GM18858 (cell line): ENCODE measurements around the gene MAP7.

Experiments used
- ATAC-seq: cut with Tn5 transposase; IDR thresholded peaks from one replicate; pipeline ENCODE4 v1.9.1; 2021; ENCODE audit not compliant: unreplicated experiment

Gene MAP7

GRCh38 chr6:136566007-136566487 lies 15.8 kb upstream of the MAP7 start:
- no peak for ATAC-seq

GRCh38 chr6:136564180-136564579 lies 14.0 kb upstream of the MAP7 start:
- no peak for ATAC-seq

GRCh38 chr6:136563386-136564152 lies 13.3 kb upstream of the MAP7 start:
- ATAC-seq: no peak

GRCh38 chr6:136562211-136562610 lies 12.0 kb upstream of the MAP7 start:
- no peak for ATAC-seq

GRCh38 chr6:136553166-136553787 lies 3.1 kb upstream of the MAP7 start:
- no peak for ATAC-seq

GRCh38 chr6:136552054-136552453 lies 1.8 kb upstream of the MAP7 start:
- ATAC-seq: no peak

- ATAC-seq: no peak
Observed at GRCh38 chr6:136551103-136551502, 881 bp upstream of the MAP7 start.

GRCh38 chr6:136550045-136550329 lies 235 bp downstream of the MAP7 start:
- peak; percentile 41 for ATAC-seq

GRCh38 chr6:136549300-136550044 lies 750 bp downstream of the MAP7 start:
- ATAC-seq: no peak

- ATAC-seq: no peak
Observed at GRCh38 chr6:136548582-136549299, 1.5 kb downstream of the MAP7 start.

GRCh38 chr6:136547871-136548270 lies 2.4 kb downstream of the MAP7 start:
- ATAC-seq: no peak

GRCh38 chr6:136547336-136547735 lies 2.9 kb downstream of the MAP7 start:
- ATAC-seq: no peak

- no peak for ATAC-seq
Observed at GRCh38 chr6:136546331-136546730, 3.9 kb downstream of the MAP7 start.

GRCh38 chr6:136544326-136544725 lies 5.9 kb downstream of the MAP7 start:
- ATAC-seq: no peak

GRCh38 chr6:136541395-136541794 lies 8.8 kb downstream of the MAP7 start:
- ATAC-seq: no peak

GRCh38 chr6:136539967-136540652 lies 10.1 kb downstream of the MAP7 start:
- no peak for ATAC-seq

GRCh38 chr6:136538836-136539235 lies 11.4 kb downstream of the MAP7 start:
- no peak for ATAC-seq

GRCh38 chr6:136535880-136536650 lies 14.2 kb downstream of the MAP7 start:
- ATAC-seq: no peak

- no peak for ATAC-seq
Observed at GRCh38 chr6:136535017-136535765, 15.0 kb downstream of the MAP7 start.
